ENCODE measurements around the gene WDR82.

Gene WDR82

DNA sequence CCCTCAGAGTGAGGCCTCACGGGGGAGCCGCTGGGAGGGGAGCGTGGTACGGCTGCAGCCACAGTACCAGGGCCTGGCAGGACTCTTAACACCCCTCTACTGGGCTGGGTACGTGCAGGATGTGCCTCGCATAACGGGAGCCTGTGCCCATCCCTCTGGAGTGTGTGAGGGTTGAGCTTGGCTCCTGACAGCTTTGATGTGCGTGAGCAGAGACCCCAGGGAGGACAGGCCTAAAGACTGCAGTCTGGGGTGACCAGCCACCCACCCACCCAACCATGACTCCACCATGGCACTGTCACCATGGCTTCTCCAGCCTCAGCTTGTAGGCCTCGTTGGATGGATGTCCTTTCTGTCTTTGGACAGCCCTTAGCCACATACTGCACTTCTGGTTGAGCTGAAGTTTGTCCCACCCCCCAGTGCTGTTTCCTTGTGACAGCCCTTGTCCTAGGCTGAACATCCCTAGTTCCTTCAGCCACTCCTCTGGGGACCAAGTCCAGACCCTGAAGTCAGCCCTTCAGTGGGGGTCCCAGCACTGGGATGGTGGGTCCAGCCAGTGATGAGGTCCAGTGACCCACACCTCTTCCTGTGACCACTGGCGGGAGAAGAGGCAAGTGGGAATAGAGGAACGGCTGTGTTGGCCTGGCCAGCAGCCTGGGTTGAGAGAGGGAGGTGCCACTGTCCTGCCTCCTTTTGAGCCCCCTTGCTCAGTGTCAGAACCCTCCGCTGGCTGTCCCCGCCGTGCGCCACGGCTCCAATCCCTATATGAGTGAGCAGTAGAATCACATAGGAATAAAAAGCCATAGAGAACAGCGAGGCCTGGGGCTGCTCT, 15.3 kb upstream of the WDR82 start:
- no peak for TF ChIP-seq CTCF (IDR thresholded peaks at IDR 0.05; ENCODE audit: low read depth, low read length, missing control alignments)
- DNase-seq (ENCODE audit: low read depth): no peak
- H3K4me3 ChIP-seq (ENCODE audit: low read depth, low read length): no peak overlapping the region

DNA sequence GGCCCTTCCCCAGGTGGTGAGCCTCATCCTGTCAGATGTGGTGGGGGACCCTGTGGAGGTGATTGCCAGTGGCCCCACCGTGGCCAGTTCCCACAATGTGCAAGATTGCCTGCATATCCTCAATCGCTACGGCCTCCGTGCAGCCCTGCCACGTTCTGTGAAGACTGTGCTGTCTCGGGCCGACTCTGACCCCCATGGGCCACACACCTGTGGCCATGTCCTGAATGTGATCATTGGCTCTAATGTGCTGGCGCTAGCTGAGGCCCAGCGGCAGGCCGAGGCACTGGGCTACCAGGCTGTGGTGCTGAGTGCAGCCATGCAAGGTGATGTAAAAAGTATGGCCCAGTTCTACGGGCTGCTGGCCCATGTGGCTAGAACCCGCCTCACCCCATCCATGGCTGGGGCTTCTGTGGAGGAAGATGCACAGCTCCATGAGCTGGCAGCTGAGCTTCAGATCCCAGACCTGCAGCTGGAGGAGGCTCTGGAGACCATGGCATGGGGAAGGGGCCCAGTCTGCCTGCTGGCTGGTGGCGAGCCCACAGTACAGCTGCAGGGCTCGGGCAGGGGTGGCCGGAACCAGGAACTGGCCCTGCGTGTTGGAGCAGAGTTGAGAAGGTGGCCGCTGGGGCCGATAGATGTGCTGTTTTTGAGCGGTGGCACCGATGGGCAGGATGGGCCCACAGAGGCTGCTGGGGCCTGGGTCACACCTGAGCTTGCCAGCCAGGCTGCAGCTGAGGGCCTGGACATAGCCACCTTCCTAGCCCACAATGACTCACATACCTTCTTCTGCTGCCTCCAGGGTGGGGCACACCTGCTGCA, 14.0 kb upstream of the WDR82 start:
- no peak for DNase-seq (ENCODE audit: low read depth)
- H3K4me3 ChIP-seq (ENCODE audit: low read depth, low read length): no peak overlapping the region
- no peak for TF ChIP-seq CTCF (IDR thresholded peaks at IDR 0.05; ENCODE audit: low read depth, low read length, missing control alignments)

DNA sequence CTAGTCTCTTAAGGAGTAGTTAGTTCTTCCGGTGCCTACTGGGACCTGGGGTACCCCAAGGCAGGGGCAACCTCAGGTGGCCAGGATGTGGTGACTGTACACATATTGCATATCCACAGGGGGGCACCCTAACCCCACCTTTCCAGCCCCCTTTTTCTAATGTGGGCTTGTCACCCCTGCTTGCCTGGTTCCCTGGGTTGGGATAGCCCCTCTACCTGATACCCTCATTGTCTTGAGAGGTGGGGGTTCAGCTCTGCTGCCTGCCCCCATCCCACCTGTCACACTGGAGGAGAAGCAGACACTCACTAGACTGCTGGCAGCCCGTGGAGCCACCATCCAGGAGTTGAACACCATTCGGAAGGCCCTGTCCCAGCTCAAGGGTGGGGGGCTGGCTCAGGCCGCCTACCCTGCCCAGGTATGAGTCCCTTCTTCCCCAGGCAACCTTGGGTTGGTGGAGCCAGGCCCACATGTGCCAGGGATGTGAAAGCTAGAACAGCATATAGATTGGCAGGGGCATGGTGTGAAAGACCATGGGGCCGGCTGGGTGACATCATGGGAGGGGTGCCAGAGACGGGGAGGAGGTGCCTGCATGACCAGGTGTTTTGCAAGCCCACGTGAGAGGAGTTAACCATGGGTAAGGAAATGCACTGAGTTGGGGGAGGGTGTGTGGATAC, 13.2 kb upstream of the WDR82 start:
- no peak for DNase-seq (ENCODE audit: low read depth)
- H3K4me3 ChIP-seq (ENCODE audit: low read depth, low read length): no peak overlapping the region
- peak; percentile 61 for TF ChIP-seq CTCF (IDR thresholded peaks at IDR 0.05; ENCODE audit: low read depth, low read length, missing control alignments)

GRCh38 chr3:52290596-52291507, 12.4 kb upstream of the WDR82 start:
- H3K4me3 ChIP-seq (ENCODE audit: low read depth, low read length): no peak overlapping the region
- TF ChIP-seq CTCF (IDR thresholded peaks at IDR 0.05; ENCODE audit: low read depth, low read length, missing control alignments): no peak
- no peak for DNase-seq (ENCODE audit: low read depth)

GRCh38 chr3:52289747-52290595, 11.5 kb upstream of the WDR82 start:
- peak; percentile 16 for TF ChIP-seq CTCF (IDR thresholded peaks at IDR 0.05; ENCODE audit: low read depth, low read length, missing control alignments)
- H3K4me3 ChIP-seq (ENCODE audit: low read depth, low read length): no peak overlapping the region
- DNase-seq (ENCODE audit: low read depth): no peak

All from GM12864 (cell line).